Panc1 (cell line): ENCODE measurements around the gene PANK1. TPM values are rescaled to one million over a fixed set of nuclear protein-coding genes. Genes with fewer than 3 reads are reported as not detected.

Source experiments
- ATAC-seq: fragments of 200-7000 bp; cut with Tn5 transposase; 2 replicates; pipeline ENCODE4 v1.9.1; 2020; ENCODE audit warnings: mild to moderate bottlenecking, moderate library complexity
- BruUV-seq: library from RNA; stranded (reverse); fragments of 400-500 nt; replicated peaks from 2 replicates; lab custom pipeline; 2021; lab: Mats Ljungman, UMichigan
- CTCF ChIA-PET: fragments of 300-600 bp; sonication (Branson Sonifier 250); formaldehyde crosslinking; loops from one replicate; lab custom pipeline; 2022; ENCODE audit warnings: antibody characterized with exemption; lab: Charles Lee
- POLR2A ChIA-PET: fragments of 300-600 bp; sonication (Branson Sonifier 250); formaldehyde crosslinking; loops from one replicate; lab custom pipeline; 2022; ENCODE audit warnings: antibody characterized with exemption; lab: Charles Lee
- DNase-seq: peaks from one replicate; pipeline ENCODE4 v3.0.0-alpha.2; 2010; ENCODE audit warnings: low read depth, low spot score
- H3K27ac ChIP-seq: 2 replicates; pipeline ENCODE4 v1.5.1; 2011; ENCODE audit warnings: mild to moderate bottlenecking, low read length, inconsistent platforms
- H3K27me3 ChIP-seq: fragments of 200-500 bp; sonication (Bioruptor generic); 2 replicates; pipeline ENCODE4 v1.6.0; 2014; ENCODE audit warnings: low read length, inconsistent platforms; ENCODE audit not compliant: control insufficient read depth, insufficient read depth
- H3K36me3 ChIP-seq: fragments of 200-500 bp; sonication (Bioruptor generic); 2 replicates; pipeline ENCODE4 v1.5.1; 2014; ENCODE audit warnings: inconsistent platforms, mild to moderate bottlenecking, low read length, moderate library complexity; ENCODE audit not compliant: control insufficient read depth, insufficient read depth
- H3K4me1 ChIP-seq: 2 replicates; pipeline ENCODE4 v1.5.1; 2011; ENCODE audit warnings: inconsistent platforms, mild to moderate bottlenecking, low read length, moderate library complexity; ENCODE audit not compliant: control insufficient read depth, insufficient read depth
- H3K4me3 ChIP-seq, 2 experiments: 2 replicates each; pipeline ENCODE4 v1.5.1; 2011 to 2012; ENCODE audit warnings: low read depth in 2 of 2, low read length in 2 of 2, mild to moderate bottlenecking in 2 of 2, inconsistent platforms in 1 of 2, moderate library complexity in 1 of 2
- H3K9me3 ChIP-seq: fragments of 200-500 bp; sonication (Bioruptor generic); 2 replicates; pipeline ENCODE4 v1.5.1; 2014; ENCODE audit warnings: low read depth, mild to moderate bottlenecking, inconsistent platforms, low read length, moderate library complexity; ENCODE audit not compliant: control insufficient read depth, insufficient read depth
- CTCF ChIP-seq: fragments of 450-650 bp; IDR thresholded peaks from 2 replicates; pipeline ENCODE4 v1.5.1; 2017; ENCODE audit warnings: mild to moderate bottlenecking
- POLR2AphosphoS5 ChIP-seq: IDR thresholded peaks from 2 replicates; pipeline ENCODE4 v1.6.1; 2012; ENCODE audit warnings: mild to moderate bottlenecking, low read depth, low read length, moderate library complexity
- REST ChIP-seq, 2 experiments: IDR thresholded peaks; 2 replicates each; pipeline ENCODE4 v1.6.1; 2011 to 2012; ENCODE audit warnings: low read depth in 2 of 2, control low read depth in 1 of 2, low read length in 1 of 2, mild to moderate bottlenecking in 1 of 2, moderate library complexity in 1 of 2; ENCODE audit not compliant: insufficient read depth in 1 of 2
- SIN3A ChIP-seq: IDR thresholded peaks from 2 replicates; pipeline ENCODE4 v1.6.1; 2012; ENCODE audit warnings: low read depth, mild to moderate bottlenecking, low read length, moderate library complexity, borderline replicate concordance; ENCODE audit not compliant: insufficient read depth
- TCF7L2 ChIP-seq: IDR thresholded peaks from 2 replicates; pipeline ENCODE4 v1.6.1; 2011; ENCODE audit warnings: mild to moderate bottlenecking, low read depth, low read length, inconsistent platforms
- in situ Hi-C: cut with HindIII; loops from 2 replicates; pipeline ENCODE4 v1.10.0; 2016; ENCODE audit warnings: low sequenced_read_pairs, low pct_unique_long_range_greater_than_20kb
- intact Hi-C: fragments of 100-400 bp; cut with micrococcal nuclease; formaldehyde crosslinking; loops from one replicate; pipeline ENCODE4 v1.10.0; 2022; ENCODE audit not compliant: unreplicated experiment
- total RNA-seq: library from RNA; stranded (reverse); gene quantifications from one replicate; pipeline ENCODE4 v1.2.1, GENCODE V29; 2021; ENCODE audit not compliant: unreplicated experiment

The PANK1 gene
- total RNA-seq, 1 experiment from 2014 or later: 11.0 TPM

DNA sequence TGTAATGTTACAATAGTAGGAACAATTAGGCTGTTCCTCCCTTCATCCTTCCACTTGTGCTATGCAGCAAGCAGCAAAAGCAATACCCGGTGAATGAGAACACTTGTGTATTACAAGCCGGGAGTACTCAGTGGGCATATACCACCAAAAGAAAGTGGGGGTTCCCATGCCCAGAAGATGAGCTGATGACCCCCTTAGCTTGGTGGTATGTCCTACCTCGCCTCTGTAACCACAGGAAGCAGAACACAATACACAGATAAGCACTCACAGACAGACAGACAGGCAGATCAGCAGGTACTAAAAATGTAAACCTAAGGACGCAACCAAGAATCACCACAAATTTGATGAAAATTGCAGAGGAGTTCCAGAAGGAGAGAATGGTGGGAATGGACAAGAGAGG, 40.9 kb upstream of the PANK1 start:
- Histone ChIP-seq H3K4me3 (no peak overlapping the region), H3K27me3 (no peaks in the 10 kb centered on the region), H3K9me3 (no peaks in the 10 kb centered on the region), H3K27ac (no peak overlapping the region), H3K36me3 (no peaks in the 10 kb centered on the region), H3K4me1 (no peaks in the 10 kb centered on the region)
- TF ChIP-seq POLR2AphosphoS5 (no peak), SIN3A (no peak), REST (IDR thresholded peaks at IDR 0.05; ENCODE audit: insufficient read depth in 1 of 2, low read depth in 2 of 2, low read length in 1 of 2) (no peak), TCF7L2 (no peak), CTCF (no peak)
- intact Hi-C loops (no loop called here), in situ Hi-C loops (no loop called here)
- no peak for DNase-seq
- ATAC-seq: no peak
- no TSS peak for BruUV-seq
- CTCF ChIA-PET: no interaction called here
- POLR2A ChIA-PET: no interaction called here

DNA sequence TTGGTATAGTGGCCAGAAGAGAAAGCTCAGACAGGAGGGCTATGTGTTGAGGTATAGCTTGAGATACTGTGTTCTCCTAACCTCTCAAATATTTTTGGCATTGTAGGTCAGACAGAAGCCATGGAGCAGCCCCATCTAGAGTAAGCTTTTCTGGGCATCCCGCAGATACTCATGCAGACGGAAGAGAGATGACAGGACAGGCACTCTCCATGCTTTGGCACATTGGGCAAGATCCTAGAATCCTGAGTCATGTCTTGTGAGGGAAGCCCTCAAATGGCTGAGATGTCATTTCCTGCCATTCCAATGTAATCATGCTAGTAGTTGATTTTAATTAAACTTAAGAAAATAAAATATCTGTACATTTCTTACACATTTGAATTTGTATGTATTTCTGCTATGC, 39.6 kb upstream of the PANK1 start:
- TF ChIP-seq SIN3A (no peak), CTCF (no peak), TCF7L2 (no peak)
- POLR2A ChIA-PET: no interaction called here
- ATAC-seq (no peak), DNase-seq (no peak)
- H3K27me3 ChIP-seq: no peaks in the 10 kb centered on the region
- H3K27ac ChIP-seq: no peak overlapping the region
- H3K4me1 ChIP-seq: no peaks in the 10 kb centered on the region
- CTCF ChIA-PET: no interaction called here
- no peak overlapping the region for H3K4me3 ChIP-seq
- intact Hi-C loops: no loop called here
- in situ Hi-C loops: no loop called here
- no TSS peak for BruUV-seq
- no peaks in the 10 kb centered on the region for H3K36me3 ChIP-seq
- H3K9me3 ChIP-seq: no peaks in the 10 kb centered on the region
